ENCODE results near the gene ANKRD13D. TPM values are rescaled to one million over a fixed set of nuclear protein-coding genes. Genes with fewer than 3 reads are reported as not detected.
A peak's percentile ranks its signal among the peaks of the same experiment; 100 is the strongest.

Gene ANKRD13D
- total RNA-seq, 4 donors from 2014 or later = 19.7 to 194 (median 54.5) TPM

DNA sequence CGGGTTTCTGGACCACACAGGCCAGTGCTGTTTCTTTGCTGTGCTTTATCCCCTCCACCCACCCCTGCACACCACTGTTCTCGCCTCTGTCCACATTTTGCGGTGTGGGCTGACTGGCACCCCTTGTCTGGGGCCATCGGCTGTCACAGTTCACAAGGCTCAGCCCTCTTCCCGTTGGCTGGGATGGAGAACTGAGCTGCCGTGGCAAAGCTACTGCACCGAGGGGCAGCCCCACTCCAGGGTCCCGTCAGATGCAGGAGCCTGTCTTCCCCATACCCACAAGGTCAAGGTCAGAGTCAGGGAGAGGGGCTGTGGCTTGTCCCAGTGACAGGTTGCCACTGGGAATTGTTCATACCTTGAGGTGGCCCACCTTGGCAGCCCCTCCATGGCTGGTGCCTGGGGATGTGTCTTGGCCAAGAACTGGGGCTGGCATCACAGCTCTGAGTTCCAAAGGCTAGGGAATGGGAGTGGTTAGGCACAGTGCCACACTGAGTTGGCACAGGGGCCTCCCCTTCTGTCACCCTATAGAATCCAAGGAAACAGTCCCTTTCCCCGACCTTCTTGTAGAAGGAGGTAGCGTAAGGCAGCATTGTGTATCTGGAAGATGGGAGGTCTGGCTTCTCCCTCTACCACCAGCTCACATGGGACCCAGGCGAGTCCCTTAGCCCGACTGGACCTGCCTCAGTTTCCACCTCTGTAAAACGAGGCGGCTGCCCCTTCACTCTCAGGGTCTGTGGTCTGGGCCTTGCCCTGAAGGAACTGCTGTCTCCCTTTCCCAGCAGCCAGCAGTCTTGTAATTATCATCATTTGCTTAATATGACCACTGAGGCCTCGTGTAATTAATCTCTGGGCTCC lies 19.5 kb upstream of the ANKRD13D start:
- in situ Hi-C loops (cut with MboI; ENCODE audit: low pct_ligation_motif_present in 1 of 4, low pct_unique_long_range_greater_than_20kb in 1 of 4, low sequenced_read_pairs in 3 of 4) = loop anchor here in 2 of 4 donors (5.0 to 25.0 kb wide), 2 partner anchors 48 to 118 kb away; partner anchors contain the start of gene RAD9A (in 1 of the 2)
- Histone ChIP-seq H3K4me3 (peak overlapping the region in 2 of 4 donors; percentile 21 to 95), H3K9me3 (no peaks in the 10 kb centered on the region), H3K27me3 (no peaks in the 10 kb centered on the region), H3K36me3 (no peaks in the 10 kb centered on the region), H3K4me1 (peaks cover 47 to 81% (median 72%) of the 10 kb centered on the region in 4 donors), H3K27ac (peak overlapping the region; percentile 95 to 98 (median 97))
- DNase-seq = peak; percentile 73
- intact Hi-C loops (cut with DNase I; ENCODE audit: low total_unique reads) = loop anchor here (10.0 kb wide), 1 partner anchor 635 kb away; the partner anchor contains the start of gene RBM4
- TF ChIP-seq POLR2A (IDR thresholded peaks at IDR 0.05) = no peak
- TF ChIP-seq, protein P1, sequence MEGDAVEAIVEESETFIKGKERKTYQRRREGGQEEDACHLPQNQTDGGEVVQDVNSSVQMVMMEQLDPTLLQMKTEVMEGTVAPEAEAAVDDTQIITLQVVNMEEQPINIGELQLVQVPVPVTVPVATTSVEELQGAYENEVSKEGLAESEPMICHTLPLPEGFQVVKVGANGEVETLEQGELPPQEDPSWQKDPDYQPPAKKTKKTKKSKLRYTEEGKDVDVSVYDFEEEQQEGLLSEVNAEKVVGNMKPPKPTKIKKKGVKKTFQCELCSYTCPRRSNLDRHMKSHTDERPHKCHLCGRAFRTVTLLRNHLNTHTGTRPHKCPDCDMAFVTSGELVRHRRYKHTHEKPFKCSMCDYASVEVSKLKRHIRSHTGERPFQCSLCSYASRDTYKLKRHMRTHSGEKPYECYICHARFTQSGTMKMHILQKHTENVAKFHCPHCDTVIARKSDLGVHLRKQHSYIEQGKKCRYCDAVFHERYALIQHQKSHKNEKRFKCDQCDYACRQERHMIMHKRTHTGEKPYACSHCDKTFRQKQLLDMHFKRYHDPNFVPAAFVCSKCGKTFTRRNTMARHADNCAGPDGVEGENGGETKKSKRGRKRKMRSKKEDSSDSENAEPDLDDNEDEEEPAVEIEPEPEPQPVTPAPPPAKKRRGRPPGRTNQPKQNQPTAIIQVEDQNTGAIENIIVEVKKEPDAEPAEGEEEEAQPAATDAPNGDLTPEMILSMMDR (IDR thresholded peaks at IDR 0.05) = no peak
- TF ChIP-seq EP300 (IDR thresholded peaks at IDR 0.05; ENCODE audit: low read depth) = no peak
- no peak for TF ChIP-seq POLR2AphosphoS5 (IDR thresholded peaks at IDR 0.05)
- WGBS, 2 donors (ENCODE audit: low coverage in 1 of 2) = 10 to 27% methylated on average over 2 to 15 of the region's 15 CpGs

DNA sequence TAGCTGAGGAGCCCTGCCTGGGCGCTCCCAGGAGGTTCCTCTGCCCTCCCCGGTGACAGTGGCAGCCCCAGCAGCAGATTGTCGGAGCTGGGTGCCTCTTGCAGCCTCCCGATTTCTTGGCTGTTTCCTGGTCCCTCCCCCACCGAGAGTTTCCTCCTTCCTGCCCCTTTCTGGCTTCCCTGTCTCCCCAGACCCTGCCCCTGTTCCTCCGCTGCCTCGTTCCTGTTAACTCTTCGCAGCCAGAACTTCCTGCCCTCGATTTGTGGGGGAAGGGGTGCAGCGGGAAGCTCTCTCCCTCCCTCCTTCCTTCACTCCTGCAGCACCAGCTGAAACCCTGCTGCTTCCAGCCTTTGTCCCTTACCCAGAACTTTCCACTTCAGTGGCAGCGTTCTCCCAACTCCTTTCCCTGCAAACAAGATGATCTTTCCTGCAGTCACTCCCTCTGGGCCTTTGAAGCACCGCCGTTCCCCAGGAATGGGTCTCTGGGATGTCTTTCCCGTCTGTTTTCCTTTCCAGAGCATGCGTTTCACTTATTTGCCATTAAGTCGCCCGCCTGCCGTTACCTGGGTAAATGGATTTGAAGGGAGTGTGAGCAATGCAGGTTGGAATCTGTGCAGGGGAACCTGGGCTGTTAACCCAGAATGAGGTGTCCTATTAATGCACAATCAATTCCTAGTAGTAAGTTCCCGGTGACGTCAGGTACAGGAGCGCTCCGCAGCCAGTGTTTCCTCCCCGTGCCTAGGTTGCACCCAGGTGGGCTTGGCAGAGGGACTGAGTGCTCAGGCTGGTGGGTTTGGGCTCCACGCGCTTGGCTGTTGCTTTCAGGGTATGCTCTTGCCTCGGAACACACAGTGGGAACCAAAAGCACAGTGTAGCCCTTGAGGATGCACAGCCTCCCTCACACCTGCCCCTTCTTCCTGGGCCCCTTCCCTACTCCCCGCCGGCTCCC lies 18.6 kb upstream of the ANKRD13D start:
- Histone ChIP-seq H3K4me1 (peaks cover 52 to 89% (median 80%) of the 10 kb centered on the region in 4 donors), H3K27me3 (no peaks in the 10 kb centered on the region), H3K4me3 (peak overlapping the region in 2 of 4 donors; percentile 21 to 95), H3K9me3 (no peaks in the 10 kb centered on the region), H3K27ac (peak overlapping the region; percentile 95 to 98 (median 97)), H3K36me3 (no peaks in the 10 kb centered on the region)
- intact Hi-C loops (cut with DNase I; ENCODE audit: low total_unique reads) = loop anchor here (10.0 kb wide), 1 partner anchor 636 kb away; the partner anchor contains the start of gene RBM4
- 8 to 30% methylated on average over 16 to 28 of the region's 28 CpGs for WGBS, 2 donors (ENCODE audit: low coverage in 1 of 2)
- peak; percentile 63 for DNase-seq
- no peak for TF ChIP-seq POLR2A (IDR thresholded peaks at IDR 0.05)
- TF ChIP-seq, protein P1 (IDR thresholded peaks at IDR 0.05) = no peak
- TF ChIP-seq POLR2AphosphoS5 (IDR thresholded peaks at IDR 0.05) = no peak
- no peak for TF ChIP-seq EP300 (IDR thresholded peaks at IDR 0.05; ENCODE audit: low read depth)
- in situ Hi-C loops (cut with MboI; ENCODE audit: low pct_ligation_motif_present in 1 of 4, low pct_unique_long_range_greater_than_20kb in 1 of 4, low sequenced_read_pairs in 3 of 4) = loop anchor here in 1 of 4 donors (25.0 kb wide), 1 partner anchor 117 kb away; the partner anchor contains the start of gene RAD9A

DNA sequence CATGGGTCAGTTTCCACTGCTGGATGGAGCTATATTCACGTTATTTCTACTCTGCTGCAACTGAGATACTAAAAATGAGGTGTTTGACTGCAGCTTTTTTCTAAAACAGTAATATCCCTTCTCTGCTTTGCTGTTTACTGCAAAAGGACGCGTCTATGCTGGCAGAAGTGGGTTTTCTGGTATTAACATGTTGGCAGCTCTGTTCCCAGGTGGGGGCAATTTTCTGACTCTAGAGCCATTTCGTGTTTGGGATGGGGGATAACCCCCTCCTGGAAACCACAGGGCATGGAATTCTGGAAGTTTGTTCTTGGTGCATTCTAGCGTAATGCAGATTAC lies 17.9 kb upstream of the ANKRD13D start:
- WGBS, 2 donors (ENCODE audit: low coverage in 1 of 2) = 60% methylated on average over 5 of the region's 5 CpGs; no CpG with 5 or more reads in 1 of the 2 donors

More for the DNA sequence above, 17.9 kb upstream of the ANKRD13D start:
- DNase-seq = no peak
- Histone ChIP-seq H3K9me3 (no peaks in the 10 kb centered on the region), H3K27ac (peak overlapping the region; percentile 95 to 98 (median 97)), H3K36me3 (no peaks in the 10 kb centered on the region), H3K4me1 (peaks cover 57 to 90% (median 81%) of the 10 kb centered on the region in 4 donors), H3K27me3 (no peaks in the 10 kb centered on the region), H3K4me3 (peak overlapping the region in 1 of 4 donors; percentile 95)
- intact Hi-C loops (cut with DNase I; ENCODE audit: low total_unique reads) (loop anchor here (10.0 kb wide), 1 partner anchor 636 kb away; the partner anchor contains the start of gene RBM4), in situ Hi-C loops (cut with MboI; ENCODE audit: low pct_ligation_motif_present in 1 of 4, low pct_unique_long_range_greater_than_20kb in 1 of 4, low sequenced_read_pairs in 3 of 4) (loop anchor here in 1 of 4 donors (25.0 kb wide), 1 partner anchor 116 kb away; the partner anchor contains the start of gene RAD9A)
- TF ChIP-seq, protein P1 (IDR thresholded peaks at IDR 0.05) = no peak
- TF ChIP-seq POLR2A (IDR thresholded peaks at IDR 0.05) (no peak), EP300 (IDR thresholded peaks at IDR 0.05; ENCODE audit: low read depth) (no peak), POLR2AphosphoS5 (IDR thresholded peaks at IDR 0.05) (no peak)

All from transverse colon (tissue), 4 donors.